Erythroblast (primary cell): ENCODE measurements around the gene G6PC2.

Experiments used
- GATA1 ChIP-seq: IDR thresholded peaks from 2 replicates; pipeline ENCODE4 v1.6.1; 2011; ENCODE audit warnings: low read depth, mild to moderate bottlenecking, control low read depth, low read length, moderate library complexity
- POLR2A ChIP-seq: IDR thresholded peaks from 2 replicates; pipeline ENCODE4 v1.6.1; 2011; ENCODE audit warnings: mild to moderate bottlenecking, low read length

GRCh38 chr2:168852481-168852880 lies 48.6 kb upstream of the G6PC2 start:
- TF ChIP-seq POLR2A (no peak), GATA1 (no peak)
